ENCODE measurements around the gene IL34. TPM values are rescaled to one million over a fixed set of nuclear protein-coding genes. Genes with fewer than 3 reads are reported as not detected.
"Not testable (repeated sequence)": the region's sequence is repeated elsewhere in the genome, so short reads cannot be mapped to it uniquely, and the experiment has no call there.

The IL34 gene
- total and polyA plus RNA-seq, 4 donors, result 0.25 to 0.93 (median 0.42) TPM

DNA sequence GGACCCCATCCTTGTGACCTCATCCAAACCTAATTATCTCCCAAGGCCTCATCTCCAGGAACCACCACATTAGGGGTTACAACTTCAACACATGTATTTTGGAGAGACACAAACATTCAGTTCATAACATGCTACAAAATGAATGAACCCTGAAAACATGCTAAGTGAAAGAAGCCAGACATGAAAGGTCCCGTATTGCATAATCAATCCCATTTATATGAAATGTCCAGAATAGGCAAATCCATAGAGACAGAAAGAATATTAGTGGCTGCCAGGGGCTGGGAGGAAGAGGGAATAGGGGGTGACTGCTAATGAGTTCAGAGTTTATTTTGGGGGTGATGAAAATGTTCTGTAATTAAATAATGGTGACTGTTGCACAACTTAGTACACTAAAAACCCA, 3.7 kb upstream of the IL34 start:
- H3K27ac ChIP-seq (ENCODE audit: low read depth in 1 of 2, low read length in 2 of 2), result no peak overlapping the region
- no peaks in the 10 kb centered on the region for H3K9me3 ChIP-seq (ENCODE audit: control insufficient read depth in 4 of 4, low read length in 3 of 4)
- WGBS, result 94% methylated on average over 1 of the region's 1 CpG
- no peaks in the 10 kb centered on the region for H3K27me3 ChIP-seq (ENCODE audit: control insufficient read depth in 4 of 4, insufficient read depth in 4 of 4, low read length in 3 of 4)
- H3K9ac ChIP-seq (ENCODE audit: low read depth in 1 of 2, low read length in 2 of 2), result no peak overlapping the region
- no peak for TF ChIP-seq RAD21 (IDR thresholded peaks at IDR 0.05)
- TF ChIP-seq SP1 (IDR thresholded peaks at IDR 0.05), result no peak
- TF ChIP-seq JUND (IDR thresholded peaks at IDR 0.05), result no peak
- no peak for TF ChIP-seq ZBTB33 (IDR thresholded peaks at IDR 0.05)
- no peak for TF ChIP-seq NR2F2 (IDR thresholded peaks at IDR 0.05)
- TF ChIP-seq EGR1 (IDR thresholded peaks at IDR 0.05; ENCODE audit: low read depth in 2 of 2), result no peak
- no peak for TF ChIP-seq HNF4A (conservative IDR thresholded peaks at IDR 0.05)
- no peak for TF ChIP-seq TAF1 (conservative IDR thresholded peaks at IDR 0.05)
- no peak for TF ChIP-seq FOXA2 (IDR thresholded peaks at IDR 0.05)
- TF ChIP-seq ATF3 (IDR thresholded peaks at IDR 0.05), result no peak
- TF ChIP-seq RXRA (IDR thresholded peaks at IDR 0.05), result no peak
- no peak for TF ChIP-seq YY1 (IDR thresholded peaks at IDR 0.05)
- no peak for TF ChIP-seq CTCF (IDR thresholded peaks at IDR 0.05; ENCODE audit: low read depth, low read length, missing input control)
- no peak for TF ChIP-seq HNF4G (IDR thresholded peaks at IDR 0.05)
- no peak for DNase-seq (ENCODE audit: low spot score)
- no peaks in the 10 kb centered on the region for H3K4me1 ChIP-seq (ENCODE audit: control insufficient read depth in 4 of 4, insufficient read depth in 4 of 4, low read length in 3 of 4)
- no peak overlapping the region for H3K4me3 ChIP-seq (ENCODE audit: low read depth in 1 of 3, low read length in 3 of 3)
- H3K36me3 ChIP-seq (ENCODE audit: control insufficient read depth in 4 of 4, insufficient read depth in 3 of 4, low read depth in 1 of 4, low read length in 3 of 4), result no peaks in the 10 kb centered on the region

DNA sequence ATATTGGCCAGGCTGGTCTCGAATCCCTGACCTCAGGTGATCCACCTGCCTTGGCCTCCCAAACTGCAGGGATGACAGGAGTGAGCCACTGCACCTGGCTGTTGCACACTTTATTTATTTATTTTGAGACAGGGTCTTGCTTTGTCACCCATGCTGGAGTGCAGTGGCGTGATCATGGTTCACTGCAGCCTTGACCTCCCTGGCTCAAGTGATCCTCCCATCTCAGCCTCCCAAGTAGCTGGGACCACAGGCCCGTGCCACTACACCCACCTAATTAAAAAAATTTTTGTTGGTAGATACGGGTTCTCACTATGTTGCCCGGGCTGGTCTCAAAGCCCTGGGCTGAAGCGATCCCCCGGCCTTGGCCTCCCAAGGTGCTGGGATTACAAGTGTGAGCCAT, 3.1 kb upstream of the IL34 start:
- not testable (repeated sequence) for H3K4me3 ChIP-seq (ENCODE audit: low read depth in 1 of 3, low read length in 3 of 3); H3K36me3 ChIP-seq (ENCODE audit: control insufficient read depth in 4 of 4, insufficient read depth in 3 of 4, low read depth in 1 of 4, low read length in 3 of 4); H3K9me3 ChIP-seq (ENCODE audit: control insufficient read depth in 4 of 4, low read length in 3 of 4); H3K27me3 ChIP-seq (ENCODE audit: control insufficient read depth in 4 of 4, insufficient read depth in 4 of 4, low read length in 3 of 4); DNase-seq (ENCODE audit: low spot score); H3K27ac ChIP-seq (ENCODE audit: low read depth in 1 of 2, low read length in 2 of 2); H3K4me1 ChIP-seq (ENCODE audit: control insufficient read depth in 4 of 4, insufficient read depth in 4 of 4, low read length in 3 of 4); H3K9ac ChIP-seq (ENCODE audit: low read depth in 1 of 2, low read length in 2 of 2)
- WGBS, result 84% methylated on average over 7 of the region's 7 CpGs

- no peaks in the 10 kb centered on the region for H3K4me1 ChIP-seq (ENCODE audit: control insufficient read depth in 4 of 4, insufficient read depth in 4 of 4, low read length in 3 of 4)
- no peak for DNase-seq (ENCODE audit: low spot score)
- H3K9me3 ChIP-seq (ENCODE audit: control insufficient read depth in 4 of 4, low read length in 3 of 4), result no peaks in the 10 kb centered on the region
- H3K27ac ChIP-seq (ENCODE audit: low read depth in 1 of 2, low read length in 2 of 2), result no peak overlapping the region
- 77% methylated on average over 10 of the region's 10 CpGs for WGBS
- H3K9ac ChIP-seq (ENCODE audit: low read depth in 1 of 2, low read length in 2 of 2), result no peak overlapping the region
- no peak overlapping the region for H3K4me3 ChIP-seq (ENCODE audit: low read depth in 1 of 3, low read length in 3 of 3)
- H3K36me3 ChIP-seq (ENCODE audit: control insufficient read depth in 4 of 4, insufficient read depth in 3 of 4, low read depth in 1 of 4, low read length in 3 of 4), result no peaks in the 10 kb centered on the region
- no peaks in the 10 kb centered on the region for H3K27me3 ChIP-seq (ENCODE audit: control insufficient read depth in 4 of 4, insufficient read depth in 4 of 4, low read length in 3 of 4)
- TF ChIP-seq RAD21 (IDR thresholded peaks at IDR 0.05), result no peak
- TF ChIP-seq, protein P1, sequence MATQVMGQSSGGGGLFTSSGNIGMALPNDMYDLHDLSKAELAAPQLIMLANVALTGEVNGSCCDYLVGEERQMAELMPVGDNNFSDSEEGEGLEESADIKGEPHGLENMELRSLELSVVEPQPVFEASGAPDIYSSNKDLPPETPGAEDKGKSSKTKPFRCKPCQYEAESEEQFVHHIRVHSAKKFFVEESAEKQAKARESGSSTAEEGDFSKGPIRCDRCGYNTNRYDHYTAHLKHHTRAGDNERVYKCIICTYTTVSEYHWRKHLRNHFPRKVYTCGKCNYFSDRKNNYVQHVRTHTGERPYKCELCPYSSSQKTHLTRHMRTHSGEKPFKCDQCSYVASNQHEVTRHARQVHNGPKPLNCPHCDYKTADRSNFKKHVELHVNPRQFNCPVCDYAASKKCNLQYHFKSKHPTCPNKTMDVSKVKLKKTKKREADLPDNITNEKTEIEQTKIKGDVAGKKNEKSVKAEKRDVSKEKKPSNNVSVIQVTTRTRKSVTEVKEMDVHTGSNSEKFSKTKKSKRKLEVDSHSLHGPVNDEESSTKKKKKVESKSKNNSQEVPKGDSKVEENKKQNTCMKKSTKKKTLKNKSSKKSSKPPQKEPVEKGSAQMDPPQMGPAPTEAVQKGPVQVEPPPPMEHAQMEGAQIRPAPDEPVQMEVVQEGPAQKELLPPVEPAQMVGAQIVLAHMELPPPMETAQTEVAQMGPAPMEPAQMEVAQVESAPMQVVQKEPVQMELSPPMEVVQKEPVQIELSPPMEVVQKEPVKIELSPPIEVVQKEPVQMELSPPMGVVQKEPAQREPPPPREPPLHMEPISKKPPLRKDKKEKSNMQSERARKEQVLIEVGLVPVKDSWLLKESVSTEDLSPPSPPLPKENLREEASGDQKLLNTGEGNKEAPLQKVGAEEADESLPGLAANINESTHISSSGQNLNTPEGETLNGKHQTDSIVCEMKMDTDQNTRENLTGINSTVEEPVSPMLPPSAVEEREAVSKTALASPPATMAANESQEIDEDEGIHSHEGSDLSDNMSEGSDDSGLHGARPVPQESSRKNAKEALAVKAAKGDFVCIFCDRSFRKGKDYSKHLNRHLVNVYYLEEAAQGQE (IDR thresholded peaks at IDR 0.05), result no peak
- no peak for TF ChIP-seq SP1 (IDR thresholded peaks at IDR 0.05)
- TF ChIP-seq RXRA (IDR thresholded peaks at IDR 0.05), result no peak
- TF ChIP-seq HNF4A (conservative IDR thresholded peaks at IDR 0.05), result no peak
- no peak for TF ChIP-seq EGR1 (IDR thresholded peaks at IDR 0.05; ENCODE audit: low read depth in 2 of 2)
- no peak for TF ChIP-seq TAF1 (conservative IDR thresholded peaks at IDR 0.05)
- no peak for TF ChIP-seq GABPA (IDR thresholded peaks at IDR 0.05 in 1 of 2, conservative IDR thresholded peaks at IDR 0.05 in 1 of 2)
- no peak for TF ChIP-seq NR2F2 (IDR thresholded peaks at IDR 0.05)
- TF ChIP-seq JUND (IDR thresholded peaks at IDR 0.05), result no peak
- TF ChIP-seq CTCF (IDR thresholded peaks at IDR 0.05; ENCODE audit: low read depth, low read length, missing input control), result no peak
- TF ChIP-seq ATF3 (IDR thresholded peaks at IDR 0.05), result no peak
These were observed 1.4 kb upstream of the IL34 start for GRCh38 chr16:70644763-70645597.
